ENCODE measurements around the gene CDC34. TPM values are rescaled to one million over a fixed set of nuclear protein-coding genes. Genes with fewer than 3 reads are reported as not detected.

CDC34 gene
- total RNA-seq, 1 experiment from 2014 or later: 129 TPM

DNA sequence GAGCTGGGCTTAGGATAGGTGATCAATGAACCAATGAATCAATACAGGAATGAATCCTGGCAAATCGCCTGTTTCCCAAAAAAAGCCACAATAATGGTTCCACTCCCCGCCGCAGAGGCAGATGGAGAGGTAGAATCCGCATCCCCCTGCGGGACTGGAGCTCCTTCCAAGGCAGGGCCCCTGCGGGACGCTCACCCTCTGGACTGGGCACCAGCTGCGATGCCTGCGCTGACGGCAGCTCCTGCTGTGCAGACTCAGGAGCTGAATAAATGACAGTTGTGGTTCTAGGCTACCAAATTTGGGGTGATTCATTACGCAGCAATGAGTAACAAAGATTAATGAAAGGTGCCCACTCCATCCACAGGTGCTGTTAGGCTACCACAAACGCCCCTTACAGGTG lies 8.8 kb upstream of the CDC34 start:
- CTCF ChIA-PET: interaction anchor here (0.8 to 3.5 kb wide), 3 partner anchors 10 to 27 kb away, joined by 3 to 29 read pairs (median 5); no protein-coding TSS in a partner anchor
- Mint-ChIP-seq H3K4me3 (no peak overlapping the region), H3K4me1 (peaks cover 8% of the 10 kb centered on the region), H3K27ac (no peak overlapping the region), H3K9me3 (peaks cover 9% of the 10 kb centered on the region), H3K36me3 (peaks cover 10% of the 10 kb centered on the region), H3K27me3 (ENCODE audit: low read depth) (peaks cover 31% of the 10 kb centered on the region)
- DNase-seq (ENCODE audit: low spot score) (no peak), ATAC-seq (no peak)
- POLR2A ChIA-PET: no interaction called here
- TF ChIP-seq NFATC4 (CRISPR knock-in tag; IDR thresholded peaks at IDR 0.05): no peak
- TF ChIP-seq, protein P1, sequence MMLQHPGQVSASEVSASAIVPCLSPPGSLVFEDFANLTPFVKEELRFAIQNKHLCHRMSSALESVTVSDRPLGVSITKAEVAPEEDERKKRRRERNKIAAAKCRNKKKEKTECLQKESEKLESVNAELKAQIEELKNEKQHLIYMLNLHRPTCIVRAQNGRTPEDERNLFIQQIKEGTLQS (CRISPR knock-in tag; conservative IDR thresholded peaks at IDR 0.05): no peak
- TF ChIP-seq ZNF232 (CRISPR knock-in tag; IDR thresholded peaks at IDR 0.05): no peak
- no peak for TF ChIP-seq NR1H2 (CRISPR knock-in tag; IDR thresholded peaks at IDR 0.05)
- no peak for TF ChIP-seq FOXP1 (CRISPR knock-in tag; IDR thresholded peaks at IDR 0.05; ENCODE audit: borderline replicate concordance)
- TF ChIP-seq, protein P2, sequence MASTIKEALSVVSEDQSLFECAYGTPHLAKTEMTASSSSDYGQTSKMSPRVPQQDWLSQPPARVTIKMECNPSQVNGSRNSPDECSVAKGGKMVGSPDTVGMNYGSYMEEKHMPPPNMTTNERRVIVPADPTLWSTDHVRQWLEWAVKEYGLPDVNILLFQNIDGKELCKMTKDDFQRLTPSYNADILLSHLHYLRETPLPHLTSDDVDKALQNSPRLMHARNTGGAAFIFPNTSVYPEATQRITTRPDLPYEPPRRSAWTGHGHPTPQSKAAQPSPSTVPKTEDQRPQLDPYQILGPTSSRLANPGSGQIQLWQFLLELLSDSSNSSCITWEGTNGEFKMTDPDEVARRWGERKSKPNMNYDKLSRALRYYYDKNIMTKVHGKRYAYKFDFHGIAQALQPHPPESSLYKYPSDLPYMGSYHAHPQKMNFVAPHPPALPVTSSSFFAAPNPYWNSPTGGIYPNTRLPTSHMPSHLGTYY (CRISPR knock-in tag; IDR thresholded peaks at IDR 0.05): no peak
- TF ChIP-seq, protein P3, sequence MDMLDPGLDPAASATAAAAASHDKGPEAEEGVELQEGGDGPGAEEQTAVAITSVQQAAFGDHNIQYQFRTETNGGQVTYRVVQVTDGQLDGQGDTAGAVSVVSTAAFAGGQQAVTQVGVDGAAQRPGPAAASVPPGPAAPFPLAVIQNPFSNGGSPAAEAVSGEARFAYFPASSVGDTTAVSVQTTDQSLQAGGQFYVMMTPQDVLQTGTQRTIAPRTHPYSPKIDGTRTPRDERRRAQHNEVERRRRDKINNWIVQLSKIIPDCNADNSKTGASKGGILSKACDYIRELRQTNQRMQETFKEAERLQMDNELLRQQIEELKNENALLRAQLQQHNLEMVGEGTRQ (CRISPR knock-in tag; IDR thresholded peaks at IDR 0.05): no peak
- TF ChIP-seq OVOL2 (CRISPR knock-in tag; IDR thresholded peaks at IDR 0.05; ENCODE audit: borderline replicate concordance): no peak
- TF ChIP-seq GABPB1 (CRISPR knock-in tag; IDR thresholded peaks at IDR 0.05): no peak
- TF ChIP-seq TEAD1 (CRISPR knock-in tag; IDR thresholded peaks at IDR 0.05): no peak

DNA sequence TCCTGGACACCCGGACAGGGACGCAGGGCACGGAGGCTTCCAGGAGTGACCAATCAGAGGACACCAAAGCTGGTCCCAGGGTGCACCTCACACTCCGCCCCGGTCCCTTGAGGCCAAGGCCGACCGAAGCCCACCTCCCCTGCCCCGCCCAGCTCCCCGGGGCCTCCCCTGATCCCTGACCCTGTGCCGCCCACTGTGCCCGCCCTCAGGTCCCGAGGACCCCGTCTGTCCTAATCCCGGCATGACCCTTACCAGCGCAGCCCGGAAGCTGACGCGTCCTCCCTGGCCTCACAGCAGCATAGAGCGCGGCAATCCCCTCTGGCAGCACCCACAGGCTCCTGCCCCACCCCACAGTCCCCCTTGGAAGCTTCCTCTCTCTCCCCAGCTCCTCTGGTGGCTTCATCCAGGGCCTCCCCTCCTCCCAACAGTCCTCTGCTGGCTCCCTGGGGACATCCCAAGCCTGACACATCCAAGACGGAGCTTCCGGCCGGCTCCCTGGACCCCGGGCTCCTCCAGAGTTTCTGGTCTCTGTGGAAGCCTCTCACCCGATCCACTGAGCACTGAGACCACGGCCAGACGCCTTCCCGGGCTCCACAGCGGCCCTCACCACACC lies 7.4 kb upstream of the CDC34 start:
- POLR2A ChIA-PET: interaction anchor here (0.7 kb wide), 1 partner anchor 25 kb away, joined by 3 read pairs; no protein-coding TSS in a partner anchor
- H3K4me1 Mint-ChIP-seq: peaks cover 8% of the 10 kb centered on the region
- H3K36me3 Mint-ChIP-seq: peaks cover 10% of the 10 kb centered on the region
- TF ChIP-seq, protein P4, sequence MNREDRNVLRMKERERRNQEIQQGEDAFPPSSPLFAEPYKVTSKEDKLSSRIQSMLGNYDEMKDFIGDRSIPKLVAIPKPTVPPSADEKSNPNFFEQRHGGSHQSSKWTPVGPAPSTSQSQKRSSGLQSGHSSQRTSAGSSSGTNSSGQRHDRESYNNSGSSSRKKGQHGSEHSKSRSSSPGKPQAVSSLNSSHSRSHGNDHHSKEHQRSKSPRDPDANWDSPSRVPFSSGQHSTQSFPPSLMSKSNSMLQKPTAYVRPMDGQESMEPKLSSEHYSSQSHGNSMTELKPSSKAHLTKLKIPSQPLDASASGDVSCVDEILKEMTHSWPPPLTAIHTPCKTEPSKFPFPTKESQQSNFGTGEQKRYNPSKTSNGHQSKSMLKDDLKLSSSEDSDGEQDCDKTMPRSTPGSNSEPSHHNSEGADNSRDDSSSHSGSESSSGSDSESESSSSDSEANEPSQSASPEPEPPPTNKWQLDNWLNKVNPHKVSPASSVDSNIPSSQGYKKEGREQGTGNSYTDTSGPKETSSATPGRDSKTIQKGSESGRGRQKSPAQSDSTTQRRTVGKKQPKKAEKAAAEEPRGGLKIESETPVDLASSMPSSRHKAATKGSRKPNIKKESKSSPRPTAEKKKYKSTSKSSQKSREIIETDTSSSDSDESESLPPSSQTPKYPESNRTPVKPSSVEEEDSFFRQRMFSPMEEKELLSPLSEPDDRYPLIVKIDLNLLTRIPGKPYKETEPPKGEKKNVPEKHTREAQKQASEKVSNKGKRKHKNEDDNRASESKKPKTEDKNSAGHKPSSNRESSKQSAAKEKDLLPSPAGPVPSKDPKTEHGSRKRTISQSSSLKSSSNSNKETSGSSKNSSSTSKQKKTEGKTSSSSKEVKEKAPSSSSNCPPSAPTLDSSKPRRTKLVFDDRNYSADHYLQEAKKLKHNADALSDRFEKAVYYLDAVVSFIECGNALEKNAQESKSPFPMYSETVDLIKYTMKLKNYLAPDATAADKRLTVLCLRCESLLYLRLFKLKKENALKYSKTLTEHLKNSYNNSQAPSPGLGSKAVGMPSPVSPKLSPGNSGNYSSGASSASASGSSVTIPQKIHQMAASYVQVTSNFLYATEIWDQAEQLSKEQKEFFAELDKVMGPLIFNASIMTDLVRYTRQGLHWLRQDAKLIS (CRISPR knock-in tag; IDR thresholded peaks at IDR 0.05; ENCODE audit: borderline replicate concordance): no peak
- TF ChIP-seq NFATC4 (CRISPR knock-in tag; IDR thresholded peaks at IDR 0.05) (no peak), ETV6 (CRISPR knock-in tag; IDR thresholded peaks at IDR 0.05) (no peak), GABPB1 (CRISPR knock-in tag; IDR thresholded peaks at IDR 0.05) (peak; percentile 39; the same call in 1 of the 2 replicates), IRF2 (CRISPR knock-in tag; IDR thresholded peaks at IDR 0.05; ENCODE audit: borderline replicate concordance, low read depth) (no peak)
- TF ChIP-seq, protein P5, sequence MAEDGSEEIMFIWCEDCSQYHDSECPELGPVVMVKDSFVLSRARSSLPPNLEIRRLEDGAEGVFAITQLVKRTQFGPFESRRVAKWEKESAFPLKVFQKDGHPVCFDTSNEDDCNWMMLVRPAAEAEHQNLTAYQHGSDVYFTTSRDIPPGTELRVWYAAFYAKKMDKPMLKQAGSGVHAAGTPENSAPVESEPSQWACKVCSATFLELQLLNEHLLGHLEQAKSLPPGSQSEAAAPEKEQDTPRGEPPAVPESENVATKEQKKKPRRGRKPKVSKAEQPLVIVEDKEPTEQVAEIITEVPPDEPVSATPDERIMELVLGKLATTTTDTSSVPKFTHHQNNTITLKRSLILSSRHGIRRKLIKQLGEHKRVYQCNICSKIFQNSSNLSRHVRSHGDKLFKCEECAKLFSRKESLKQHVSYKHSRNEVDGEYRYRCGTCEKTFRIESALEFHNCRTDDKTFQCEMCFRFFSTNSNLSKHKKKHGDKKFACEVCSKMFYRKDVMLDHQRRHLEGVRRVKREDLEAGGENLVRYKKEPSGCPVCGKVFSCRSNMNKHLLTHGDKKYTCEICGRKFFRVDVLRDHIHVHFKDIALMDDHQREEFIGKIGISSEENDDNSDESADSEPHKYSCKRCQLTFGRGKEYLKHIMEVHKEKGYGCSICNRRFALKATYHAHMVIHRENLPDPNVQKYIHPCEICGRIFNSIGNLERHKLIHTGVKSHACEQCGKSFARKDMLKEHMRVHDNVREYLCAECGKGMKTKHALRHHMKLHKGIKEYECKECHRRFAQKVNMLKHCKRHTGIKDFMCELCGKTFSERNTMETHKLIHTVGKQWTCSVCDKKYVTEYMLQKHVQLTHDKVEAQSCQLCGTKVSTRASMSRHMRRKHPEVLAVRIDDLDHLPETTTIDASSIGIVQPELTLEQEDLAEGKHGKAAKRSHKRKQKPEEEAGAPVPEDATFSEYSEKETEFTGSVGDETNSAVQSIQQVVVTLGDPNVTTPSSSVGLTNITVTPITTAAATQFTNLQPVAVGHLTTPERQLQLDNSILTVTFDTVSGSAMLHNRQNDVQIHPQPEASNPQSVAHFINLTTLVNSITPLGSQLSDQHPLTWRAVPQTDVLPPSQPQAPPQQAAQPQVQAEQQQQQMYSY (CRISPR knock-in tag; IDR thresholded peaks at IDR 0.05): no peak
- peaks cover 39% of the 10 kb centered on the region for H3K27me3 Mint-ChIP-seq (ENCODE audit: low read depth)
- CTCF ChIA-PET: interaction anchor here (1.7 to 3.5 kb wide), 2 partner anchors 14 to 18 kb away, joined by 10 to 16 read pairs; no protein-coding TSS in a partner anchor
- ATAC-seq (no peak), DNase-seq (ENCODE audit: low spot score) (no peak)
- H3K9me3 Mint-ChIP-seq: peaks cover 9% of the 10 kb centered on the region
- no peak overlapping the region for H3K4me3 Mint-ChIP-seq
- H3K27ac Mint-ChIP-seq: no peak overlapping the region
